ENCODE measurements around the gene STH. TPM values are rescaled to one million over a fixed set of nuclear protein-coding genes. Genes with fewer than 3 reads are reported as not detected.

Gene STH
- total RNA-seq, 2 experiments from 2014 or later: not detected

GRCh38 chr17:45966606-45967280 lies 32.3 kb upstream of the STH start:
- POLR2A ChIA-PET: interaction anchor here (0.7 kb wide), 1 partner anchor 14 kb away, joined by 3 read pairs; no protein-coding TSS in a partner anchor

GRCh38 chr17:45967378-45967777 lies 31.7 kb upstream of the STH start:
- ChIA-PET POLR2A (interaction anchor here (0.7 kb wide), 1 partner anchor 13 kb away, joined by 3 read pairs; no protein-coding TSS in a partner anchor), CTCF (interaction anchor here (1.1 kb wide), 1 partner anchor 11 kb away, joined by 3 read pairs; no protein-coding TSS in a partner anchor)

More at GRCh38 chr17:45966606-45967280, 32.3 kb upstream of the STH start:
- CTCF ChIA-PET: no interaction called here

GRCh38 chr17:45968732-45969131 lies 30.3 kb upstream of the STH start:
- POLR2A ChIA-PET: no interaction called here
- CTCF ChIA-PET: interaction anchor here (0.7 kb wide), 1 partner anchor 804 kb away, joined by 3 read pairs; no protein-coding TSS in a partner anchor

- POLR2A ChIA-PET: no interaction called here
- CTCF ChIA-PET: no interaction called here
Measured at GRCh38 chr17:45969726-45970125, 29.3 kb upstream of the STH start.

- ChIA-PET POLR2A (no interaction called here), CTCF (no interaction called here)
Measured at GRCh38 chr17:45970659-45971058, 28.4 kb upstream of the STH start.

- POLR2A ChIA-PET: no interaction called here
- CTCF ChIA-PET: interaction anchor here (0.6 kb wide), 1 partner anchor 92 kb away, joined by 3 read pairs; no protein-coding TSS in a partner anchor
Measured at GRCh38 chr17:45971698-45972141, 27.3 kb upstream of the STH start.

- CTCF ChIA-PET: no interaction called here
Measured at GRCh38 chr17:45972531-45972930, 26.5 kb upstream of the STH start.

GRCh38 chr17:45973099-45973780 lies 25.8 kb upstream of the STH start:
- ChIA-PET POLR2A (no interaction called here), CTCF (interaction anchor here (0.8 kb wide), 1 partner anchor 14 kb away, joined by 3 read pairs; no protein-coding TSS in a partner anchor)

More at GRCh38 chr17:45972531-45972930, 26.5 kb upstream of the STH start:
- POLR2A ChIA-PET: no interaction called here

GRCh38 chr17:45973946-45974859 lies 24.8 kb upstream of the STH start:
- ChIA-PET CTCF (interaction anchor here (0.8 kb wide), 1 partner anchor 13 kb away, joined by 3 read pairs; no protein-coding TSS in a partner anchor), POLR2A (no interaction called here)

GRCh38 chr17:45974916-45975630 lies 24.0 kb upstream of the STH start:
- ChIA-PET POLR2A (no interaction called here), CTCF (no interaction called here)

GRCh38 chr17:45975640-45976295 lies 23.3 kb upstream of the STH start:
- POLR2A ChIA-PET: no interaction called here
- CTCF ChIA-PET: interaction anchor here (0.5 kb wide), 1 partner anchor 235 kb away, joined by 3 read pairs; no protein-coding TSS in a partner anchor

GRCh38 chr17:45976391-45976754 lies 22.7 kb upstream of the STH start:
- POLR2A ChIA-PET: no interaction called here
- CTCF ChIA-PET: no interaction called here

GRCh38 chr17:45976755-45977505 lies 22.1 kb upstream of the STH start:
- POLR2A ChIA-PET: no interaction called here
- CTCF ChIA-PET: no interaction called here

- ChIA-PET POLR2A (no interaction called here), CTCF (no interaction called here)
Measured at GRCh38 chr17:45977506-45977824, 21.6 kb upstream of the STH start.

- ChIA-PET POLR2A (no interaction called here), CTCF (interaction anchor here (1.6 kb wide), 1 partner anchor 10 kb away, joined by 3 read pairs; no protein-coding TSS in a partner anchor)
Measured at GRCh38 chr17:45977976-45978626, 20.9 kb upstream of the STH start.

- POLR2A ChIA-PET: no interaction called here
- CTCF ChIA-PET: interaction anchor here (1.6 kb wide), 1 partner anchor 11 kb away, joined by 3 read pairs; no protein-coding TSS in a partner anchor
Measured at GRCh38 chr17:45979137-45979536, 19.9 kb upstream of the STH start.

GRCh38 chr17:45980855-45981254 lies 18.2 kb upstream of the STH start:
- CTCF ChIA-PET: interaction anchor here (0.6 to 1.2 kb wide), 2 partner anchors 21 to 100 kb away, joined by 3 to 4 read pairs; no protein-coding TSS in a partner anchor
- POLR2A ChIA-PET: interaction anchor here (0.5 kb wide), 1 partner anchor 14 kb away, joined by 3 read pairs; no protein-coding TSS in a partner anchor
